Colonic mucosa (tissue), 4 donors: ENCODE data around the gene SUMF1. TPM values are rescaled to one million over a fixed set of nuclear protein-coding genes. Genes with fewer than 3 reads are reported as not detected.

ENCODE experiments used
- DNase-seq: peaks from one replicate; pipeline ENCODE4 v3.0.0-alpha.2; 2020
- H3K27ac ChIP-seq: fragments of 200-600 bp; one replicate; pipeline ENCODE4 v1.8.0; 2021
- H3K27me3 ChIP-seq: fragments of 200-600 bp; one replicate; pipeline ENCODE4 v1.8.0; 2021
- H3K36me3 ChIP-seq: fragments of 200-600 bp; one replicate; pipeline ENCODE4 v1.8.0; 2021
- H3K4me1 ChIP-seq: fragments of 200-600 bp; one replicate; pipeline ENCODE4 v1.8.0; 2021; ENCODE audit warnings: mild to moderate bottlenecking
- H3K4me3 ChIP-seq: fragments of 200-600 bp; one replicate; pipeline ENCODE4 v1.8.0; 2021
- H3K9ac ChIP-seq, 2 donors: one replicate each; pipeline ENCODE4 v1.7.0; 2013; ENCODE audit warnings: control low read depth in 2 of 2, low read depth in 2 of 2, low read length in 2 of 2
- H3K9me3 ChIP-seq: fragments of 200-600 bp; one replicate; pipeline ENCODE4 v1.8.0; 2021
- intact Hi-C: fragments of 100-400 bp; cut with DNase I; formaldehyde crosslinking; loops from one replicate; pipeline ENCODE4 v1.14.1; 2022
- total RNA-seq, 2 donors: library from RNA; stranded (reverse); fragmentation: NEBNext Ultra II Directional in 1 of 2; extraction: Animal tissue kit (Norgen Biotek cat#: 25700) in 1 of 2; gene quantifications; one replicate each; pipeline ENCODE4 v1.2.1, GENCODE V29; 2021
- TF ChIP-seq, protein P1 (sequence below): fragments of 200-600 bp; IDR thresholded peaks from one replicate; pipeline ENCODE4 v1.8.0; 2022; ENCODE audit warnings: antibody characterized with exemption, mild to moderate bottlenecking
- donor health status: healthy.
- donor health status: DM: no; HTN: no; CAD: no.
- donor health status: DM: no; HTN: no; CAD: no.

SUMF1 gene
- total RNA-seq, 2 donors from 2014 or later, result 37.6 to 43.9 TPM

- TF ChIP-seq, protein P1, sequence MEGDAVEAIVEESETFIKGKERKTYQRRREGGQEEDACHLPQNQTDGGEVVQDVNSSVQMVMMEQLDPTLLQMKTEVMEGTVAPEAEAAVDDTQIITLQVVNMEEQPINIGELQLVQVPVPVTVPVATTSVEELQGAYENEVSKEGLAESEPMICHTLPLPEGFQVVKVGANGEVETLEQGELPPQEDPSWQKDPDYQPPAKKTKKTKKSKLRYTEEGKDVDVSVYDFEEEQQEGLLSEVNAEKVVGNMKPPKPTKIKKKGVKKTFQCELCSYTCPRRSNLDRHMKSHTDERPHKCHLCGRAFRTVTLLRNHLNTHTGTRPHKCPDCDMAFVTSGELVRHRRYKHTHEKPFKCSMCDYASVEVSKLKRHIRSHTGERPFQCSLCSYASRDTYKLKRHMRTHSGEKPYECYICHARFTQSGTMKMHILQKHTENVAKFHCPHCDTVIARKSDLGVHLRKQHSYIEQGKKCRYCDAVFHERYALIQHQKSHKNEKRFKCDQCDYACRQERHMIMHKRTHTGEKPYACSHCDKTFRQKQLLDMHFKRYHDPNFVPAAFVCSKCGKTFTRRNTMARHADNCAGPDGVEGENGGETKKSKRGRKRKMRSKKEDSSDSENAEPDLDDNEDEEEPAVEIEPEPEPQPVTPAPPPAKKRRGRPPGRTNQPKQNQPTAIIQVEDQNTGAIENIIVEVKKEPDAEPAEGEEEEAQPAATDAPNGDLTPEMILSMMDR, result no peak
- intact Hi-C loops, result no loop called here
Measured at GRCh38 chr3:4313606-4314293, 153.3 kb downstream of the SUMF1 start.

DNA sequence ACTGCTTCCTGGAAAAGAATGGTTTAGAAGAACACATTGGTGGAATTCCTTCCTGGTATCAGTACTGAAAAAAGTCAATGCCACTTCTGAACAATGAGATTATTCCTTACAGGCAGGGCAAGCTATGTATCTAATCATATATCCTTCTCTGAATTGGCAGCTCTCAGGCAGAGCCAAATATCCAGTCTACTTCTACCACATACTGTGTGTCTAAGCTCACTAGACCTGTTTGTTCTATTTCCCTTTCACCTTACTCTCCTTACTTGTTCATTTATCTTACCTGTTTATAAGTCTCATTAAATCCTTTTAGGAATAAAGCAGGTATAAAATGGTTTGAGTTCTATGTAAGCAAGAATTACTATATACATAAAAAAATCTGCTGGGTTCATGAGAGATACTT lies 155.6 kb downstream of the SUMF1 start:
- Histone ChIP-seq H3K9me3 (no peaks in the 10 kb centered on the region), H3K27ac (no peak overlapping the region), H3K27me3 (no peaks in the 10 kb centered on the region), H3K4me1 (no peaks in the 10 kb centered on the region), H3K36me3 (no peaks in the 10 kb centered on the region), H3K9ac (no peak overlapping the region), H3K4me3 (no peak overlapping the region)
- DNase-seq, result no peak
- TF ChIP-seq, protein P1, result no peak
- intact Hi-C loops, result no loop called here

More at GRCh38 chr3:4313606-4314293, 153.3 kb downstream of the SUMF1 start:
- no peak overlapping the region for H3K27ac ChIP-seq
- H3K9me3 ChIP-seq, result no peaks in the 10 kb centered on the region
- no peaks in the 10 kb centered on the region for H3K27me3 ChIP-seq
- no peaks in the 10 kb centered on the region for H3K36me3 ChIP-seq
- no peak for DNase-seq
- H3K4me1 ChIP-seq, result no peaks in the 10 kb centered on the region
- no peak overlapping the region for H3K9ac ChIP-seq
- H3K4me3 ChIP-seq, result no peak overlapping the region

Other genes starting within 250 kb of the SUMF1 start
- gene SETMAR, start 163.9 kb downstream of the SUMF1 start, total RNA-seq, result 10 to 100 TPM in 1 of 2 donors, 1 to 10 TPM in 1; 7.9 to 16.1 TPM
- gene ITPR1, start 26.1 kb upstream of the SUMF1 start, total RNA-seq, result 10 to 100 TPM in 1 of 2 donors, 1 to 10 TPM in 1; 7.0 to 18.2 TPM